RWPE2 (cell line): Measurements from ENCODE around the gene PIGBOS1.

Source experiments
- ATAC-seq: fragments of 200-7000 bp; cut with Tn5 transposase; 3 replicates; pipeline ENCODE4 v1.9.1; 2021; ENCODE audit warnings: low read depth
- DNase-seq: peaks from one replicate; pipeline ENCODE4 v3.0.0-alpha.2; 2020; ENCODE audit warnings: low spot score
- H3K27ac ChIP-seq: fragments of 450-650 bp; 2 replicates; pipeline ENCODE4 v1.5.1; 2017; ENCODE audit warnings: mild to moderate bottlenecking; ENCODE audit not compliant: poor library complexity, severe bottlenecking
- H3K27me3 ChIP-seq: fragments of 250-450 bp; sonication (Bioruptor Pico); 2 replicates; pipeline ENCODE4 v1.5.1; 2021; ENCODE audit warnings: mild to moderate bottlenecking, moderate library complexity; ENCODE audit not compliant: insufficient read depth, poor library complexity, severe bottlenecking
- H3K36me3 ChIP-seq: fragments of 250-450 bp; sonication (Bioruptor Pico); 2 replicates; pipeline ENCODE4 v1.5.1; 2020; ENCODE audit warnings: low read depth, mild to moderate bottlenecking, moderate library complexity
- H3K4me1 ChIP-seq: fragments of 250-450 bp; sonication (Bioruptor Pico); 2 replicates; pipeline ENCODE4 v1.5.1; 2021; ENCODE audit warnings: mild to moderate bottlenecking, moderate library complexity; ENCODE audit not compliant: insufficient read depth, poor library complexity, severe bottlenecking
- H3K4me3 ChIP-seq: fragments of 250-450 bp; sonication (Bioruptor Pico); 2 replicates; pipeline ENCODE4 v1.5.1; 2021; ENCODE audit warnings: mild to moderate bottlenecking, moderate library complexity; ENCODE audit not compliant: severe bottlenecking
- H3K9me3 ChIP-seq: fragments of 250-450 bp; sonication (Bioruptor Pico); 2 replicates; pipeline ENCODE4 v1.5.1; 2021; ENCODE audit warnings: mild to moderate bottlenecking, moderate library complexity; ENCODE audit not compliant: severe bottlenecking
- CTCF ChIP-seq: fragments of 450-650 bp; IDR thresholded peaks from one replicate; pipeline ENCODE4 v1.5.1; 2017; ENCODE audit warnings: mild to moderate bottlenecking, moderate library complexity; ENCODE audit not compliant: poor library complexity, severe bottlenecking

PIGBOS1 gene

DNA sequence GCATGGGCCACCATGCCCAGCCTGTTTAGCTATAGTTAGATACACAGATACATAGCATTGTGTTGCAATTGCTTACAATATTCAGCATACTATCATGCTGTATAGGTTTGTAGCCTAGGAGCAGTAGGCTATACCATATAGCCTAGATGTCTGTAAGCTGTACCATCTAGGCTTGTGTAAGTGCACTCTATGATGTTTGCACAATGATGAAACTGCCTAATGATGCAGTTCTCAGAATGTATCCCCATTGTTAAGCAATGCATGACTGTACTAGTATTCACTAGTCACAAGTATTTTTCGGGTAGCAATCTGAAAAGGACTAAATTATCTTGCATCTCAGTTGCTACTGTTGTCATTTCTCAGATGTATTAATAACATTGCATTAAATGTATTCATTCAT, 16.1 kb upstream of the PIGBOS1 start:
- H3K27me3 ChIP-seq, result no peaks in the 10 kb centered on the region
- no peaks in the 10 kb centered on the region for H3K4me1 ChIP-seq
- no peak for DNase-seq
- no peak for TF ChIP-seq CTCF
- no peak overlapping the region for H3K4me3 ChIP-seq
- H3K36me3 ChIP-seq, result peaks cover 41% of the 10 kb centered on the region
- no peaks in the 10 kb centered on the region for H3K9me3 ChIP-seq
- ATAC-seq, result peak; percentile 84
- H3K27ac ChIP-seq, result no peak overlapping the region

DNA sequence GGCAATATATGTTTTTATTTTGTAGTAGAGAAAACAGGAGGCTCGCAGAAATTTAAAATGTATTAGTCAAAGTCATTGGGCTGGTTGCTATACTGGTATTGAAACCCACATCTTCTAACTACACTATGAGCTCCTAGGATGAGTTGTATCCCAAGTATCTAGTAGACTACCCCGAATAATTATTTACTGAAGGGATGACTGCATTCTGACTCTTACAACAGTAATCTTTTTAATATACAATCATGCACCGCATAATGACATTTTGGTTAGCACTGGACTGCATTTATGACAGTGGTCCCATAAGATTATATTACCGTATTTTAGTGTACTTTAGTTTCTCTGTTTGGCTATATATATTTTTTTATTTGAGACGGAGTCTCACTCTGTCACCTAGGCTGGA, 15.4 kb upstream of the PIGBOS1 start:
- Histone ChIP-seq H3K9me3 (no peaks in the 10 kb centered on the region), H3K36me3 (peaks cover 46% of the 10 kb centered on the region), H3K27me3 (no peaks in the 10 kb centered on the region), H3K4me1 (no peaks in the 10 kb centered on the region), H3K27ac (no peak overlapping the region), H3K4me3 (no peak overlapping the region)
- ATAC-seq (no peak), DNase-seq (no peak)
- TF ChIP-seq CTCF, result no peak

DNA sequence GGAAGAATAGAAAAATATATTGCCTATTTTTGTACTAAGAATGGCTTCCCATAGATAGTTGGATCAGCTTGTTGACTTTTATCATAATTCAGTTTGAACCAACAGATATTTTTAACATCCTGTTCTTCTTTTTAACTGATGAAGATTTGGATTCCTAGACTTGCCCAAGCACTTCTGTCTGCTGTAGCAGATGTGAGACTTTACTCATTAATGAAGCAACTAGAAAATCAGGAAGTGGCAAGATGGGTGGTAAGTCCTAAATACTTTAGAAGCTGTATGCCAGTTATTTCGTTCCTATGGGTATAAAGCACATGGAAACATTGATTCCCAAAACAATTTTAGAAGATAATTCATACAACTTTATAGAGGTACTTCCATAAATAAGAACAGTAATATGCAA, 8.5 kb upstream of the PIGBOS1 start:
- Histone ChIP-seq H3K27me3 (no peaks in the 10 kb centered on the region), H3K4me3 (no peak overlapping the region), H3K9me3 (no peaks in the 10 kb centered on the region), H3K4me1 (no peaks in the 10 kb centered on the region), H3K27ac (no peak overlapping the region), H3K36me3 (peaks cover 20% of the 10 kb centered on the region; the same call in 1 of the 2 replicates)
- TF ChIP-seq CTCF, result no peak
- ATAC-seq, result no peak
- DNase-seq, result no peak

DNA sequence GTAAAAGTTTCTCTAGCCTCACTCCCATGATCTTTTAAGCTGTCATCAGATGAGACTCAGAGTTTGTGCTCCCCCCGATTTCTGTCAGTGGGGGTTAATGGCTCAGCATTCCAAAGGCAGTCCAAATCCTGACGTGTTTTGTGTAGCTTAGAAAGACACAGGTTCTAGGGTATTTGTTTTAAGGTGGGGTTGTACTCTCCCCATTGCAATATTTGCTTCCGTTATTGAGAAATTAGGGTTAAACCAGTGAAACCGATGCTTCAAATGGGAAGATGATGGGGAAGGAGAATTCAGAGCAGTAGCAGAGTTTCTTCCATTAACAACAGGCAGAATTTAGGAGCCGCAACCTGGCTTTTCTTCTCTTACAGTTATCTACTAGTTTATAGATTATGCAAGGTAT, 3.5 kb upstream of the PIGBOS1 start:
- ATAC-seq (no peak), DNase-seq (no peak)
- TF ChIP-seq CTCF, result no peak
- peaks cover 11% of the 10 kb centered on the region for H3K4me1 ChIP-seq
- no peaks in the 10 kb centered on the region for H3K27me3 ChIP-seq
- no peak overlapping the region for H3K27ac ChIP-seq
- peaks cover 4% of the 10 kb centered on the region; the same call in 1 of the 2 replicates for H3K36me3 ChIP-seq
- no peaks in the 10 kb centered on the region for H3K9me3 ChIP-seq
- no peak overlapping the region for H3K4me3 ChIP-seq

- Histone ChIP-seq H3K27ac (no peak overlapping the region), H3K4me1 (peaks cover 11% of the 10 kb centered on the region), H3K27me3 (no peaks in the 10 kb centered on the region), H3K9me3 (no peaks in the 10 kb centered on the region), H3K36me3 (peaks cover 11% of the 10 kb centered on the region), H3K4me3 (no peak overlapping the region)
- no peak for ATAC-seq
- no peak for TF ChIP-seq CTCF
- DNase-seq, result no peak
Measured at GRCh38 chr15:55320963-55321362, 2.0 kb upstream of the PIGBOS1 start.
